ENCODE data around the gene ARHGAP12.

ARHGAP12 gene

DNA sequence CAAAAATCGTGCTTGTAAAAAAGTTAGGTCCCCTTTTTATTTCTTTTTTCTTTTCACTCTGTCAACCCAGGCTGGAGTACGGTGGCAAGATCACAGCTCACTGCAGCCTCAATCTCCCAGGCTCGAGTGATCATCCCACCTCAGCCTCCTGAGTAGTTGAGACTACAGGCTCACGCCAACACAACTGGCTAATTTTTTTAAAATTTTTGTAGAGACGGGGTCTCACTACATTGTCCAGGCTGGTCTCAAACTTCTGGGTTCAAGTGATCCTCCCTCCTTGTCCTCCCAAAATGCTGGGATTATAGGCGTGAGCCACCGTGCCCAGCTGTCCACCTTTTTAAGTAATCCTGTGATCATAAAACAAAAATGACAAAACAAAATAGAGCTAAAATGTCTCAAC is 19.4 kb upstream of the ARHGAP12 start:
- DNase-seq = no peak

DNA sequence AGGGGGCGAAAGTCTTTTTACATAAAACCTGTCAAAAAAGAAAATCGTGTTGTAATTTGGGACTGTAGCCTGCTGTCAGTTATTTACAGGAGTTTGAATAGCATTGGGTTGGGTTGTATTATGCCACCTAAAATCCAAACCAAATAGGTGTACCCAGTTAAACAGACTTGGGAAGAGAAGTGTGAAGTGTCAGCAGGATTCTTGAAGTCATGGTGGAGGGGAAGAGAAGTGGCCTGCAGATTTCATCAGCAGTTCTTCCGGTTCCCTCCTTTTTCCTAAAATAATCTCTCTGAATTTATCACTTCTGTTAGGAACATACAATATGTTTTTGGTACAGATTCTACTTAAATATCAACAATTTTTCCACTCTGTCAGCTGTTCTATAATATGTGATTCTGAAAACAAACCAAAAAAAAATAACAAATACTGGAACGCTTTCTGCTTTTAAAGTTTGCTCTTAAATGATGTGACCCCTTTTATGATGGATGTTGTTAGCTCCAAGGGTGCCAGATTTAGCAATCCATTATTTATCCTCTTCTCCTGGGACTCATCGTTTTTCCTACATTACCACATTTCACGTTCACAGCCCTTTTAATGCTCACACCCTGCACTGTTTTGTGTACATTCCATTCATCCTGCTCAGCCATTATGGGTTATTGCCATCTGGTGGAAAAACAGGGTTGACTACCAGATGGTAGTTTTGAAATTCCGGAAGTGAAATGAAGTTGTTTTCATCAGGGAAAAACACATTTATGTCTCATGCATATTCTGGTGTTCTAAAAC is 18.7 kb upstream of the ARHGAP12 start:
- peak; percentile 12 for DNase-seq

DNA sequence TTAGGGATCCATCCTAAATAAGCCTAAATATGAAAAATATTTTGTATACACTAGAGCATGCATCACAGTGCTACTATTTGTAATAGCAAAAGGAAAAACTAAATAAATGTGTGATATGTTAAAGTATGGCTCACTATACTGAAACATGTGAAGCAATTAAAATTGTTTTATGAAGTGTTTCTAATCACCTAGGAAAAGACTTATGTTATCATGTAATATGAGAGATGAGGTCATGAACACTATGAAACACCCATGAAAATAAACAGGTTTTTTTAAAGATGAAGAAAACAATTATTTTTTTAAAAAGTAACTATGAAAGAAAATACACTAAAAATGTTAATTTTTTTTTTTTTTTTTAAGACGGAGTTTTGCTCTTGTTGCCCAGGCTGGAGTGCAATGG is 16.8 kb upstream of the ARHGAP12 start:
- no peak for DNase-seq

DNA sequence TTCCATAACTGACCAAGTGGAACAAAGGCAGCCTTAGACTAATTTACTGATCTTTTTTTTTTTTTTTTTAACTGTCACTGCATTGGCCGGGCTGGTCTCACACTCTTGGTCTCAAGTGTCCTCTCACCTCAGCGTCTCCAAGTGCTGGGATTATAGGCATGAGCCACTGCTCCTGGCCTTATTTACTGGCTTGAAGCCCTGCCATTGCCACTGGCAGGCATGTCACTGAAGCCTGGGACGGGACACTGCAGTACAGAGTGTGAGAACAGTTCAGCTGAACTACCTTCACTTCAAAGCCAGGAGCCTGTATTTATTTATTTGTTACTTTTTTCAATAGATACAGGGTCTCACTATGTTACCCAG is 15.4 kb upstream of the ARHGAP12 start:
- DNase-seq = no peak

DNA sequence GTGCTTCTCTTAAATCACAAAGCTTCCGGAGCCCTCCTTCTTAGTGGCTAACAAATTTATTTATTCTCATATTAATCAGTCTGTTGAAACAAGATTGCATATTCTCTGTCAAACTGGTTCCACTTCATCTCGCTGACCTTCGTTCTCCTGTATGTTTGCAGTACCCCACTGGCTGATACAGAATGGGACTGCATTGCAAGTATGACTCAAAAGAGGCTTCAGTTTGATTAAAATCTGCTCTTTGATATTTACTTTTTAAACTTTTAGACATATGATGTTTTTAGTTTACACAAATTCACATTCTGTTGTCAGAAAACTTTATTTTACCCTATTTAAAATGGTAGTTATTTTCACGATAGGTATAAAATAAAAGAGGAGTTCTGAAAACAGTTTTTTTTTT is 14.3 kb upstream of the ARHGAP12 start:
- no peak for DNase-seq

DNA sequence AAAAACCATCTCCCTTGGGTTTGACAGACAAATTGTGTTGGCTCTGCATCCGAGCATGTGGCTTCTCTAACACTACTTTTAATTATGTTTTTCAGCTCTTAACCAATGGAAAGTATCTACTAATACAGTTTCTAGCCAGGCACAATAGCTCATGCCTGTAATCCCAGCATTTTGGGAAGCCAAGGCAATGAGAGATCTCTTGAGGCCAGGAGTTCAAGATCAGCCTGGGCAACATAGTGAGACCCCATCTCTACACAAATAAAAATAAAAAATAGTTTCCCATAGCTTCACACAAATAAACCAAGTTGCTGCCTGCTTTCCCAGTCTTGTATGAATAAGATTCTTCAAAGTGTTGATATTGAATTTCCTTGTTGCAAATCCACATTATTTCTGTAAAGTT is 13.8 kb upstream of the ARHGAP12 start:
- DNase-seq = no peak

DNA sequence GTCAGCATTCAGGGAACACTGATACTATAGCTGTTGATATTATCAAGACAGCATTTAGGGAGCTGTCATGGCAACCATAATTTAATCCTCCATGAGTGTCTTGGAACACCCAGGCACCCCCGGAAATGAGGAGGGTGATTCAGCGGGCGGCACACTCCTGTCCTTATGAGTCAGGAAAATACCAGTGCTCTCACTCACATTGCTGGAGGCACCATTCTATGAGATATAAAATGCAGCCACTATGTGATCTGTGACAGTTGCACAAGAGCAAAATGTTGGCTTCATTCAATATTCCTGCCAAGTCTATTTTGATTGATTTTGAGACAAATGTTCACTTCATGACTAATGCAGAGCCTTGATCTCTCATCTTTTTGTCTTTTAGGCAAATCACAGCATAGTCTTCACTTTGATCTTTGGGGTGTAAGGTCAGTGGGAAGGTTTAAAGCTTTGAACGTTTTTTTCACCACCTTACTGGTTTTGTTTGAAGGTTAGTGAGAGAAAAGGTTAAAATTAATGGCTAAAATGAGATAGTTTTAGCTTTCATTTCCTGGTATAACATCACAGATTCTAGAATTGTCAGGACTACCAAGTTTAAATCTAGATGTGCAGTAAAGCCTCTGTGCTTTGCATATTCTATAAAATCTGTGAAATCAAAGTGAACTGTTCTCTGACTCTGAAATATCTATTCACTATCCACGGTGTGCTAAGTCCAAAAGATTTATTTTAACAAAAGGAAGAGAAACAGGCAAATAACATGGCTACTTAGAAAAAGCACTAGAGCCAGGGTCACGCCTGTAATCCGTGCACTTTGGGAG is 12.4 kb upstream of the ARHGAP12 start:
- no peak for DNase-seq

DNA sequence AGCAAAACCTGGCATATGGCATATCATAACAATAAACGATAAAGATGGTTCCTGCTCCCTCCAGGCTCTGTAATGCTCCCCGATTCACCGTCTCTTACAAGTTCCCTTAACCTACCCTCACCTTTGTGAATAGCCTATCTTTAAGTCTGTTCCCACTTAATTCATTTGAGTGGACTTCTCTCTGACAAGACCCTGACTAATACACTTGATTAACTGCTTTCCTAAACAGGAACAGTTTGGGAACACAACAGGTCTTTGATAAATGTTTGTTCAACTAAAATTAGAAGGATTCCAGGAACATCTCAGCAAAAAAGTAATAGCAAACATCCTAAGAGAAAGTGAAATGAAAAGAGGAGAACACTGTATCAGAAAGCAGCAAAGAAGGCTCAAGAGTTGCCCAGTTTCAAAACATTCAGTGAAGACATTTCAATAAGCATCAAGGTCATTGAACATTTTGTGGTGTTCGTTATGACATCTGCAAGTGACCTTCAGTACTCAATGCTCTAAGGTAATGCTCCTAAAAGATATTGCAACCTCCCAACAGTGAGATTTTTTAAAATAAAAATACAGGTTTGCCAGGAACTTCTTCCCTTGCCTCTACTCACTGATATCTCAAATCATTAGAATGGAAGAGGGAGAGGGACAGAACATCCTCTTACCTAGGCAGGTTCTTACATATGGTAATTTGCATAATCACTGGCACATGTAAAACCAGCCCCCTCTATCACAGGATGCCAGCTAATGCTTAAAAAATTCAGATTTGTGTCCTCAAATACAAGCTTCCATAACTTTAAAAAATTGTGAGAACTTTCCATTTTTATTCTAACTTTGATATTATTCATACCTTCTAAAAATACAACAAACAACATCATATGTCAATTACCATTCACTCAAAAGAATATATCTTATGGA is 11.4 kb upstream of the ARHGAP12 start:
- no peak for DNase-seq

DNA sequence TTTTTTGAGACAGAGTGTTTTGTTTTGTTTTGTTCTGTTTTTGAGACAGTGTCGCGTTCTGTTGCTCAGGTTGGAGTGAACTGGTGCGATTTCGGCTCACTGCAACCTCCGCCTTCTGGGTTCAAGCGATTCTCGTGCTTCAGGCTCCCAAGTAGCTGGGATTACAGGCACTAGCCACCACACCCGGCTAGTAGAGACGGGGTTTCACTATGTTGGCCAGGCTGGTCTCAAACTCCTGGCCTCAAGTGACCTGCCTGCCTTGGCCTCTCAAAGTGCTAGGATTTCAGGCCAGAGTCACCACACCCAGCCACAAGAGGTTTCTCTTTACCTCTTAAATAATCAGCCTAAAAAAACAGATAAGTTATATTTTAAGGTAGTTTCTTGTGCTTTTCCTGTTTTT is 8.7 kb upstream of the ARHGAP12 start:
- no peak for DNase-seq

DNA sequence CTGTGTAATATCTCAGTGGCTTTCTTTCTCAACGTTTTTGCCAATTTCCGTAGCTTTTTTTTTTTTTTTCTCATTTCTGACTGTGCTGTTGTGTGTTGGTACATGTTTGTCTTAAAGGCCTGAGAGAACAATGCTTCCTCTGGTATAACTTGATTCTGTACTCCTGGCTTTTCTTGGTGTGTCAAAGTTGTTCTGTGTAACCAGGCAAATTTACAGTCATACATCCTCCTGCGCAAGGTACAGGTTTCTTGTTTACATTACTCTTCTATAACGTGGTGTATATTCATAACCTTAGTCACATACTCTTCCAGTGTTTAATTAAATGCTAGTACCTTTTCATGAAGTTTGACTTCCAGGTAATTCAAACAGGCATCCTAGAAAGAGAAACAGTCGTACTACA is 8.3 kb upstream of the ARHGAP12 start:
- no peak for DNase-seq

DNA sequence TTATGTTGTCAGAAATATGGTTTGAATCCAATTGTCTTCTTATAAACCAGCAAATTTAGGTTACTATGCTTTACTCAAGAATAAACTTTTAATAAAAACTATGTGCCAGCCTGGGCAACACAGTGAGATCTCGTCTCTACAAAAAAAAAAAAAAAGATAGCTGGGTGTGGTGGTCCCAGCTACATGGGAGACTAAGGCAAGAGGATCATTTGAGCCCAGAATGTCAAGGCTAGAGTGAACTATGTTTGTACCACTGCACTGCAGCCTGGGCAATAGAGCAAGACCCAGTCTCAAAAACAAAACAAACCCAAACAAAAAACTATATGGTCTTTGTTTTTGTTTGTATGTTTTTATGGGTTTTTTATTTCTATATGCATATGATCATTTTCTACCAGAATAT is 7.5 kb upstream of the ARHGAP12 start:
- DNase-seq = no peak

DNA sequence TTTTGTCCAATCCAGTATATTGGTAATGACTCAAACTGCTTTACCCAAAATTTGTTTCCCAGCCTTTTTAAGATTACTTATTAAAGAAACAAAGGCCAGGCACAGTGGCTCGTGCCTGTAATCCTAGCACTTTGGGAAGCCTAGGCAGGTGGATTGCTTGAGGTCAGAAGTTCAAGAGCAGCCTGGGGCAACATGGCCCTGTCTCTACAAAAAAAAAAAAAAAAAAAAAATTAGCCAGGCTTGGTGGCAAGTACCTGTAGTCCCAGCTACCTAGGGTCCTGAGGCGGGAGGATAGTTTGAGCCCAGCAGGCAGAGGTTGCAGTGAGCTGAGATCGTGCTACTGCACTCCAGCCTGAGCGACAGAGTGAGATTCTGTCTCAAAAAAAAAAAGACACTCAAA is 7.0 kb upstream of the ARHGAP12 start:
- DNase-seq = no peak

DNA sequence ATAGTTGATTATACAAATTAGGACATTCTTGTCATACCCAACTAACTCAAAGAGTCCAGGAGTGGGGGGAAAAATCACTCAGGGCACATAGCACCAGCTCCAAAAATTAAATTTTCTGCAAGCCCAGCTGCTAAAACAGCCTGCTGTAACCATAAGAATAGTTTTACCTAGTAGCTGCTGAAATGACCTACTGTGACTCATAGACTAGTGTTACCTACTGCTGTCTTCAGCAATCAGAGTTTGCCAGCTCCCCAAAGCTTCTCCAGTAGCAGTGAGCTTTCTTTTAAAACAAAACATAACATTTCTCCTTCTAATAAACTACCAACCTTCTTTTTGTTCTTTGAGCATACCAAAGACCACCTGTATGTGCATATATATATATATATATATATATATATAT is 4.2 kb upstream of the ARHGAP12 start:
- no peak for DNase-seq

DNA sequence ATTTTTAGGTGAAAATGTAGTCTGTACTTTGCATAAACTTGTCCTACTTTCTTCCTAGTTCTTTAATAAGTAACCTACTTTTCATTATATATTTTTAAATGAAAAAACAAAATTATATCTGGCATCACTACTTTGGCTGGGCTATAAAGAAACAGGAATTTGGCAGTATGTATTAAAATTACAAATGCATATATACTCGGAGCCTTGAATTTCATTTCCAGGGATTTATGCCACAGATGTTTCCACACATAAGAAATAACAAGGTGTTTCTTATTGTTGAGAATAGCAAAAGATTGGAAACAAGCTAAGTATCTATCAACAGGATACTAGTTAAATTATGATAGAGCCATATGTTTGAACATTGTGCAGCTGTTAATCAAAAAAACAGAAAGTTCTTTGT is 2.2 kb upstream of the ARHGAP12 start:
- no peak for DNase-seq

DNA sequence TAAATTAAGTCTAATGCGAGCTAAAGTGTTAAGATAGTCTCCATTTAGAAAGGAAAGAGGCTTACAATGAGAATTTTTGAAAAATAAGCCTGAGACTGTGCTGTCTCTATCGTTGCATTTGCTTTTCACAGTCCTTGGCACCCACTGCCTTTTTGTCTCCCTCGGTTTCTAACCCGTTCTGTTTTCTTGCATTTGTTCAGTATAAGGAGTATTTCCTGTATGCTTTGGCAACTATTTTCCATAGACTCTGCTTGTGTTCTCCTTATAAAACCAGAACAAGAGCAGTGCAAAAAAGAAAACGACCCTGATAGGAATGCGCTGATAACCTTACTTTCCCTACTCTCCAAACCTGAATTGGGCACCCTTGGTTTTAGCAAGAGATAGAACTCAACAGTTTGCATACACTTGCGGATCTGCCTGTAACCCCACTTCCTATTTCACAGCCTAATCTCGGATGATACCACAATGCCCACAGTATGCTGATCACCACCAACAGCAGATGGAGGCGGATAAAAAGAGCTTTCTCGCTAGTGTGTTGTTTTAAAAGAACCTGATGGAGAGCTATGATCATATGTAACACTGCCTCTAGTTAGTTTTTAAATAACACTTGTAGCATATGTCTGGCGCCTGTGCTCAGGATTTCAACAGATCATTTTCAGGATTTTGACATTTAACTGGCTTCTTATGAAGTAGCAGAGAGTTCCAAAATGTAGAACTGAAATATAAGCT is 1.6 kb upstream of the ARHGAP12 start:
- DNase-seq = no peak

DNA sequence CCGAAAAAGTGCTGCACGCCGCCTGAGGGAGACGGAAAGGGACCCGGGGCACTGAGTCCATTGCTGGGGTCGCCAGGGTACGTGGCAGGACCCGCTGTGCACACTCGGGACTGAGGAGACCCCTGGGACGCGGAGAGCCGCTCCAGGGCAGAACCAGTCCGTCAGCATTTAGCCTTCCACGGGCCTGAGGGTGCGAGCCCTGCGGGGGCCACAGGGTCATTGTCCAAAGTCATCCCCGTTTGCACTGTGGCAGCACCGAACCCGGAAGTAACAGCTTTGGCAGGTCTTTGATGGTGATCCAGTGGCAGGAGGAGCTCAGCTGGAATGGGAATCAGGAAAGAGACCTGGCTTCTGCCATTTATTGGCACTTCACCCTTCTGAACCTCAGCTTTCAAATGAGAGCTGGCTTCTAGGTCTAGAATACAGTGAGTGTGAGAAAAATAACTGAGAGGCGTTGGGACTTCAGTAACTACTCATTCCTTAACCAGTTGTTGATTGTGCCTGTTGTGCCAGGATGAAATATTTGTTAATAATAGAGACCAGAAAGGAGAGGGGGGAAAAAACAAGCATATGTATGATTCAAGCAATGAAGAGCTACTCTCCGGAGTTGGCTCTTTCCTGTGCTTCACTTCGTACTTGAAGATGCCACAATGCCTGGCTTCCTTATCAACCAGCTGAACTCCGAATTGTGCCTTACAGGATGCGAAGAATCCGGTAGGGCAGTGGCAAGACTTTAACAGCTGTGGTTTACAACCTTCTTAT is 811 bp upstream of the ARHGAP12 start:
- peak; percentile 47 for DNase-seq

DNA sequence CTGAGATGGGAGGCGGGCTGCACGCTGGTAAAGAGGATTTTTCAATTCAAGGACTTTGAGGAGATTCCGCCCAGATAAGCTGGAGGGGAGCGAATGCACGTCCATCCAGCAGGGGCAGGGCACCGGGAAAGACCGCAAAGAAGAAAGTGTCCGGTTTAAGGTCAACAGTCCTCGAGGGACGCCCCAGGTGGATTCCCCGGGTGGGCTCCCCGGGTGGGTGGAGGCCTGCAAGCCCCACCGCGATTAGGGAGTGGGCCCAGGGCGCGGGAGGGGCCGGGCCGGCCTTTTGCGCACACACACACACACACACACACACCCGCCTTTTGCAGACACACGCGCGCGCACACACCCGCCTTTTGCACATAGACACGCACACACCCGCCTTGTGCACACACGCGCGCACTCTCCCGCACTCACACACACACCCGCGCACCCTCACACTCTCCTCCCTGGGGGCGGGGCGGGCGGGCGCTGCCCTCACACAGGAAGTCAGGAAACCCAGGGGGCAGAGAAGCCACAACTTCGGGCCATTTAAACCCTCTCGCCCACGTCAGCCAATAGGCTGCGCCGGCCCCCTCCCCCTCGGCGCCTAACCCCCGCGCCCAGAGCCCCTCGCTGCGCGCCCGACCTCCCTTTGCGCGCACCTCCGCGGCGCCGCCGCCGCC is 615 bp downstream of the ARHGAP12 start:
- peak; percentile 30 for DNase-seq

DNA sequence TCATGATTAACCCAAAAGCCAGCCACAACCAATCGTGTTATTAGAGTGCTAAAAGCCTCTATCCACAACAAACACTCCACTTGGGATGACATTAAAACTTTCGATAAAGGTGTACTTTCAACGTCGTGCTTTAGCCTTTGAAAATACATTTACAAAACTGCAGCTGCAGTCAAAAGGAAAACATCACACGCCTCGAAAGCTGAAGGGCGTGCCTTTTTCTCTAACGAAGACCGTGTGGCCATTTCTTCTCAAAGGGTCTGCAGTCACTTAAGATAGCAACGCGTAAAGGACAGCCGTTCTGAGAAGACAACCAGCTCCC is 1.1 kb downstream of the ARHGAP12 start:
- DNase-seq = no peak

DNA sequence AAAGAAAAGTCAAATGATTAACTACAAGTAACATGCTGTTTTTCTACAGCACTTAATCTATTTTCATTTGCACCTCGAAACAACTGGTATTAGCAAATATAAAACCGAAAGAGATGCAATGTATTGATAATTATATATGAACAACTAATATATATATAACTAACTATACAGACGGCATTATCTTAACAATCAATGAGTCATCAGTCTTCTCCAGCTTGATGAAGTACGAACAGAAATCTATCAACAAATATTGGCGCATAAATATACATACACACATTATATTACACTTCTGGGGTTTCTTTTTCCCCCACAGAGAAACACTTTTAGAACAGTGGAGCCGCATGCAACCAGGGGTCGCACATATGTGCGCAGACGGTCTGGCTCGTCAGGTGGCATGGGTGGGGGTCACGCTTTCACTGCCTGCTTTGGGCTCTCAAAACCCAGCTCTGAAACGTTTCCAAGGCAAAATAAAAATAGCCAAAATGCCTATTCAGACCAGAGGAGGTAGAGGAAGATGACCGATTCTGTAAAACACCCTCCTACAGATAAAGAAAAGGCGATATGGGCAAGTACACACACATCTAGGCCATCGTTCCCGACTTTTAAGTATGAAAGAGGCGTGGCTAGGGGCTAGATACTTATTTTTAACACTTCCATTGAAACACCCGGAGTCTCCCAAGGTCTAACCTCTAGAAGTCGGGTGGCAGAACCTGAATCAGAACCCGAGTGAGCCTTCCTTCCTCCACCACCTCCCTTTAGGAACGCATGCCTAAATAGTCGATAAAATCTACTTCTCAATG is 1.7 kb downstream of the ARHGAP12 start:
- no peak for DNase-seq

DNA sequence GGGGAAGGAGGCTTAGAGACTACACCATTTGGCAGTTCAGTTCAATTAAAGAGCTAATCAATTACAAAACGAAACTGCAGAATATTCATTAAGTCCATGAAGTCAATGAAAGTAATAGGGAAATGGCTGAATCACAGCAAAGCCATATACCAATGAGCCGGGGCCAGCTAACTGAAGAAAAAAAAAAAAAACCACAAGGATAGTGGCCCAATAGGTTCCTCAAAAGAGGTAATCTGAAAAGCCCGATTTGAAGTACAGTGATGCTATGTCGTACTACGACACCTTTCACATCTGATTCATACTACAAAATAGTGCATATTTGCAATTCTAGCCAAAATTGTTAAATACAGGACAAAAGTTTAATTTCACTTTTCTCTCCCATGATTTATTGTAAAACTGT is 2.5 kb downstream of the ARHGAP12 start:
- DNase-seq = no peak

DNA sequence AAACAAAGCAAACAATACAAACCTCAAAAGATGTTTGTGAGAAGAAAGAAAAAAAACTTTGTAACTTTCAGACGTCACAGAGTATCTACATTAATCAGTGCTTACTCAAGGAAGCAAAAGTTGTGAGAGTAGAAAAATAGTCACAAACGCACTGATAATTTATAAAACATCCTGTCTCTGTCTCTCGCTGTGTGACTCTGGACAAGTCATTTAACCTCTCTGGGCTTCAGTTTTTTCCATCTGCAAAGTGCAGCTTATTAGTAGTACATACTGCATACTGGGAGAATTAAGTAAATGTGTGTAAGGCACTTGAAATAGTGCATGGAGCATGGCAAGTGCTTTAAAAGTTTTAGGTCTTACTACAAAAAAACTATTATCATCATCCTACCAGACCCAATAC is 3.8 kb downstream of the ARHGAP12 start:
- no peak for DNase-seq
